DMS153 (cell line): Measurements from ENCODE around the gene HDDC2.

ENCODE experiments used
- DNase-seq: peaks from one replicate; lab custom pipeline; 2025; lab: John Stamatoyannopoulos, UW

The HDDC2 gene, protein sequence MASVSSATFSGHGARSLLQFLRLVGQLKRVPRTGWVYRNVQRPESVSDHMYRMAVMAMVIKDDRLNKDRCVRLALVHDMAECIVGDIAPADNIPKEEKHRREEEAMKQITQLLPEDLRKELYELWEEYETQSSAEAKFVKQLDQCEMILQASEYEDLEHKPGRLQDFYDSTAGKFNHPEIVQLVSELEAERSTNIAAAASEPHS

DNA sequence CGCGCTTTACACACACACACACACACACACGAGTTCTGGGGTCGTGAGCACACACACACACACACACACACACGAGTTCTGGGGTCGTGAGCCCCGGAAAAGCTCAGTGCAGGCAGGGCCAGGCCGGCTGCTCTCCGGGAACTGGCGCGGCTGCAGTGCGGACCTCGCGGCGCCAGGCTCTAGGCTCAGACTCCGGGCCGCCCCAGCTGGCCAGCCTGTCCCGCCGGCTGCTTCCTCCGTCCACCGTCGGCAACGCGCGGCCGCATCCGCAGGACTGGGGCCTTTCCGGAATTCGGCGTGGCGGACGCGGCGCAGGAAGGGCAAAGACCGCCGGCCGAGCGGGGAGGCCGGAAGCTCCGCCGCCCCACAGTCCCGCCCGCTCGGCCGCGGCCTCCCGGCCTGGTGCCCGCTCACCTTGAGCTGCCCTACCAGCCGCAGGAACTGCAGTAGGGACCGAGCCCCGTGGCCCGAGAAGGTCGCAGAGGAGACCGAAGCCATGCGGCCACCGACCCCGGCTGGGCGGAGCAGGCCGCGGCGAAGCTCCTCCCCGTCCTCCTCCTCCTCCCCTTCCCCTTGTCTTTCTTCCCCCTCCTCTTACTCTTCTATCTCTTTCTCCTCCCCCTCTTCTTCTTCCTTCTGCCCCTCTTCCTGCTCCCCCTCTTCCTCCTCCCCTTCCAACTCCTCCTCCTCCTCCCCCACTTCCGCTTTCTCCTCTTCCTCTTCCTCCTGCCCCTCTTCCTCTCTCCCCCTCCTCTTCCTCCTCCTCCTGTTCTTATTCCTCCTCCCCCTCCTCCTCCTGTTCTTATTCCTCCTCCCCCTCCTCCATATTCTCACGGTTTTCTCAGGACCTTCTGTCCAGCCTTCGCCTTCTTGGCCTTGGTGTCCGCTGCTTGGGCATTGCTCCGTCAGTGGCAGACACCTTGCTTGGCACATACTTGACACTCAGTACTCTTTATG, at the start of gene HDDC2:
TSS of gene HDDC2 (minus strand) at position 533 of the 957 bp plus-strand sequence. CDS start at position 498, 35 bp downstream.
- DNase-seq = peak; percentile 24

DNA sequence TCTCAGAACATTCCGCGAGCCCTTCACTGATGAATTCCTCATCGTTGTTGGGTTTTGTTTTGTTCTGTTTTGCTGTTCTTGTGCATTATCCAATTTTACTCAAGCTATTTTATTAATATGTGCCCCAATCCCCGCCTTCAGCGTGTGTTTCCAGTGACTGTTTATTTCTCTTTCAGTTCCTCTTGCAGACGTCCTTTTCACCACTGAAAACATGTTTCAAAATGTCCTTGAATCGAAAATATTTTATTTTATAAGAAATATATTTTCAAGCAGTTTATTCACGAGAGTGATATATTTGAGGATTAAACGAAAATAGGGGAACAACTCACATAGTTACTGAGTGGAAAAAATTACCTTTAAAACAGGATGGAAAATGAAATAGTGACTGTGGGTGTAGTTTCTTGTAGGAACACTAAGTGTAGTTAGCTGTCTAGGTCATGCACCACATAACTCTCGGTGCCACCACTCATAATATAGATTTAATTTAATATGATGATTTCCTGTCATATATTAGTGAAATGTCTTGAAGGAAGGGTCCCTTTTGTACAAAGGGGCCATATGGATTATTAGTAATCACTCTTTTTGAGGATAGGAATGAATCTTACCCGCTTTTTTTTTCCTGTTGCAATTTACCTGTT, 45.3 kb upstream of the HDDC2 start:
- DNase-seq = no peak

DNA sequence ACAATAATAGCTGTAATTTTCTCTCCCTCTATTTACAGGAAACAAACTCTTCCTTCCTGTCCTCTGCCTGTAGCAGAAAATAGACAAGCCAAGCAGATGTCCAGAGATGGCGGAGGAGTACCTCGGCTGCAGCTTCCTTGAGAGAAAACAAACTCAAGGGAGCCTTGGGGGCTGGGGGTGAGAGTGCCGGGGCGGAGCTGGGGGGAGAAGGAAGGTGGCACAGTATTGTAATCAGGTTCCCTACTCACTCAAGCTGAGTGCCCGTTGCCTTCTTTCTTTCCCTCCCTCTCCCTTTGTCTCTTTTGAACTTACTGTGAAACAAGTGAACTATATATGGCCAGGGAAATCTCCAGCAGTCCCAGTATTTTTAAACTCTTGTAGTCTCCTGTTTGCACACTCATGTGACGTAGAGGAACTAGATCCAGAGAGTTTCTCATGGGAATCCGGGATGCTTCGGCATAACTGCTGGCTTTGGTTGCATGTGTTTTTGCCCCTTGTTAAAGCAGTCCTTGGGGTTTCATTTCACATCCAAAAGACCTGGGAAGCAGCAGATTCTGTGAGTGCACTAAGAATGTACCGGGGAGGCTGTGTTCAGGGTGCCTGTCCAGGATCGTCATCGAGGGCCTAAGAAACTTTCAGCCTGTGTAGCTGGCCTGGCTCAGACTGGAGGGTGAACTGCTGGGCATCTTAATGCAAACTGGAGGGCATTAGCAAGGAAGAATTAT, 44.6 kb upstream of the HDDC2 start:
- DNase-seq = no peak

DNA sequence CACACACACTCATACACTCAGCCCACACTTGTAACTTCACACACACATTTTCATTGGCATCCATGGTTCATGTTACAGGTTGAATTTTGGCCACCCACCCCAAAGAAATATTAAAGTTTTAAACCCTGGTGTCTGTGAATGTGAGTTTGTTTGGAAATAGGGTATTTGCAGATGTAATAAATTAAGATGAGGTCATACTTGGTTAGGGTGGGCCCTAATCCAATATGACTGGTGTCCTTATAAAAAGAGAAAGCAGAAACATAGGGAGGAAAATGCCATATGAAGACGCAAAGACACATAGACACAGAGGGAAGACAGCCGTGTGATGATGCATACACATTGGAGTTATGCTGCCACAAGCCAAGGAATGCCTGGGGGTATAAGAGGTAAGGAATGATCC, 39.7 kb upstream of the HDDC2 start:
- DNase-seq = no peak

DNA sequence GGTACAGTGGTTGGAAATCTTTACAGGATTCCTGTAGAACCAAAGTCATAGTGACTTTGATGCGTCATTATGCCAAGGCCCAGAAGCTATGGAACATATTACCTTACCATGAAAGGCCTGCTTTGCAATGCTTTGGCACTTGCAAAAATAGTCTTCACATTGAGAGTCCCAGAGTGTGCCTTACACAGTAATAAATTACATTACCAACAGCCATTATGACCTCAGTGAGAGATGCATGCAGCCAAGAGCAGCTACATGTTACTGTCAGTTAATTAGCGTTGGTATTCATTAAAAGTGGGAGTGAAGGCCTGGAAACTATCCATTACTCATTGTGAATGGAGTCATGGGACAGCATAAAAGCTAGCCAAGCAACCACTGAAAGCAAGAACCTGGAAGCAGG, 39.2 kb upstream of the HDDC2 start:
- no peak for DNase-seq

DNA sequence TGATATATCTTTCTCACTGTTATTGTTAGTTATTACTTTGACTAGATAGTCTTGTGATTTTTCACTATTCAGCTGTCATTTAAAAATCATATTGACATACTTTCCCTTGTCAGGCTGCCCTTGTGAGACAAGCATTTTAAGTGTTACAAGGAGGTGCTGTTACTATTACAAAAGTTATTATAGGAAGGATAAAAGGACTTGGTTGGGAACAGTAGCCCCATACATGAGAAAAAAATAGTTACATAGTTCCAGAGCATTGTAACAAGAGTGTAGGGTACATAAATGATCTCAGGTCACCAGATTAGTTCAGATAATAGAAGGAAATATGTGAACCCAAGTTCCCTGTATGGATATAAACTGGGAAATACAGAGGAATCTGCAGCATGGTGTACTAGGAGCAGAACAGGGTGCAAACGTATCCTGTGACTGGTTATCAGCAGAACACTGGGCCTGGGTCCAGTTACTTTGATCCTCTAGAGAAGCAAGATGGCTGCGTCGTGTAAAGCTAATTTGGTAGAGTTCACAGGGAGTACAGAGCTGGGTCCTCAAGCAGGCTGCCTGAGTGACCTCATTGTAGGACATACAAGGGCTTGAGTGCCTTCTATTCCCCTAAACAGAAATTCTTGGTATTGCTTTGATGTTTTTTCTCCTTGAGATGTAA, 38.5 kb upstream of the HDDC2 start:
- DNase-seq = no peak

DNA sequence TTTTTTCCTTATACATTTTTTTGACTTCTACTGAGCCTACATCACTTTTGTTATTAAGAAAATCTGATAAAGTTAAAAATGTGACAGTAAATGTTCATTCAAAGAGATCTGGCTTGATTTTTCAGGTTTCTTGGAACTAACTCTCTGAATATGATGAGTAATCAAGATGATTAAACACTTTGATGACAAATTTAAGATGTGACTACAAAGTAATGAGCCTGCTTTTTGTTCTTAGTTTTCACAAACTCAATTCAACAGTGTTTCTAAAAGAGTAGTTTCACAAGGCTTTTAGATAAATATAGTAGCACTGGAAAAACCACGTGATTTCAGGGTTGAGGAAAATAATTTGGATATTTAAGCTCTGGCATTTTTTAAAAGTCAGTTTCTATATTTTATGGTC, 37.9 kb upstream of the HDDC2 start:
- DNase-seq = no peak

DNA sequence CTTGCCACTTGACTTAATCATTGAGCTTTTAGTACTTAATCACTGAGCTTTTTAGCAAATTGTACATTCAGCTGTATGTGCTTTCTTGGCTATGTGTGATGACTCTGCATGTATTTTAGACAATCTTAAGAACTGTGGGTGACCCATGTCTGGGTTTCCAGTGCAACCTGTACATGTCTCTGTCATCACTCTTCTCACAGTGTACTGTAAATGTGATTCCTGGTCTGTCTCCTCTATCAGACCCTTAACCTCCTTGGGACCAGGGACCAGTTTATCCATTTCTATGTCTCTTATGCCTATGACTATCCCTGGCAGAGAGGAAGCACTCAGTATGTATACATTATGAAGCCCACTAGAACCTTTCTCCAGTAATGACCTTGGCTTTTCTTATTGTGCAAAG, 36.6 kb upstream of the HDDC2 start:
- no peak for DNase-seq

DNA sequence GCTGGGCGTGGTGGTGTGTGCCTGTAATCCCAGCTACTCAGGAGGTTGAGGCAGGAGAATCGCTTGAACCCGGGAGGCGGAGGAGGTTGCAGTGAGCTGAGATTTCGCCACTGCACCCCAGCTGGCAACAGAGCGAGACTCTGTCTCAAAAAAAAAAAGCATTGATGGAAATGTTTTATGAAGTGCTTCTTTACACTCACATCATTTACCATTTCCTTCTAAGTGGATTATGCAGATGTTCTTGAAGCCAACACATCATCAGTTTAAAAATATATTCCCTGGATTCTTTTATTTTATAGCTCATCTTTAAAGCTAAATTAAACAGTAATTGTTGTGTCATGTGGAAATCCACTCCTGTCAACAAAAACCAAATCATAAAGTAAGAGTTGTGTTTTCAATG, 35.9 kb upstream of the HDDC2 start:
- no peak for DNase-seq

DNA sequence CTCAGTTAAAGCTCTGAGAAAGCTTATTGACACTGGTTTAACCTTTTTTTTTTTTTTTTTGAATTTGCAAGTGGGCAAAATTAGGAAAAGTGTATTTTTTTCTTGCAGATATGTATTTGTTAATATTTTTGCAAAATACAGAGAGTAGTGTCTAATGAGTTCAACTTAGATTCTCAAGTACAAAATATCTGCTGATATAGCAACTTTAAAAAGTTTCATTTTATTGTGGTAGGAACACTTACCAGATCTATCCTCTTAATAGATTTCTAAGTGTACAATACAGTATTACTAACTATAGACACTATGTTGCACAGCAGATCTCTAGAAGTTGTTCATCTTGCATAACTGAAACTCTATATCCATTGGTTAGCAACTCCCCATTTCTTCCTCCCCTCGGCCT, 30.9 kb upstream of the HDDC2 start:
- DNase-seq = no peak

DNA sequence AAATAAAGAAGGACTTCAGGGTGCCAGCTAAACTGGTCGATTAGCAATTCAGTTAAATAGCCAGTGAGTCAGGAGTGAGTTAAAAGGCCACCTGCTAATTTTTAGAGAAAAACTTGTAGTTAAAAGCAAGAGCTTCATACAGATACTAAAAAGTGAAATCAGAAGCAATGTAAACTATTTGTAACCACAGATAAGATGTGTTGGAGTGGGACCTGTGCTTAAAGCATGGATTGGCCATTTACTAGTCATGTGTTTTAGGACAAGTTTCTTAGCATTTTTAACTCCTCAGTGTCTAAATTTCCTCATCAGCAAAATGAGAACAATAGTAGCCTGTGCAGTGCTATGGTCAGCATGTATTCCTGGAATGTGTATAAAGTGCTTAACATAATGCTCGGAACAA, 23.8 kb upstream of the HDDC2 start:
- no peak for DNase-seq

DNA sequence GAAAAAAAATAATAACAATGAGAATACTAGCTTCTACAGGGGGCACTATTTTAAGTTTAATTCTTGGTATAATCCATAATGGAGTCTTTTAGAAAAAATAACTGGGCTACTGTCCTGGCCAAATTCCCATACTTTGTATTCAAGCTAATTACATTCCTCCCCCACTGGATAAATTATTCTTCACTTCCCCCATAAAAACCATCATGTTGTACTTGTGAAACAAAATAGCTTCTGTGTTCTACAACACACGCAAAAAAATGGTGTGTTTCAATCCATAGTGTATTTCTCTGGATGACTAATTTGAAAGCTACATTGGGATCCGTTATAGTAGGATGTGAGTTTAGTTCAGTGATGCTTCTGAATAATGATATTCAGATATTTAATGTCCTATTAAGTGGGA, 21.6 kb upstream of the HDDC2 start:
- no peak for DNase-seq

DNA sequence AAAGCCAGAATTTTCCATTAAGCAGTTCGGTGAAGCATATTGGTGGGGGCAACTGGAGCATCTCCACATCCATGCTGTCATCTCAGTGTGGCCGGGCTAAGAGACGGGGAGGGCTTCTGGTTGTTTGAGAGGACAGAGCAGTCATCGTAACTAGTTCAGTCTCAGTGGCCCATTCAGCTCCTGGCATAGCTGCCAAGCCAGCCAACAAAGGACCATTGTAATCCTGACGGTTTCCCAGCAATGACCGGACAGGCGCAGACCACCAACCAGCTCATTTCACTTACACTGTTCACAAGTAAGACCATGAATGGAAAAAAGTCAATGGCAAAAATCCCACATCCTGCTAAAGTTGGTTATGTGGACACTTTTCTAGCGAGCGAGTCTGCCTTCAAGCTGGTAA, 14.9 kb upstream of the HDDC2 start:
- no peak for DNase-seq

DNA sequence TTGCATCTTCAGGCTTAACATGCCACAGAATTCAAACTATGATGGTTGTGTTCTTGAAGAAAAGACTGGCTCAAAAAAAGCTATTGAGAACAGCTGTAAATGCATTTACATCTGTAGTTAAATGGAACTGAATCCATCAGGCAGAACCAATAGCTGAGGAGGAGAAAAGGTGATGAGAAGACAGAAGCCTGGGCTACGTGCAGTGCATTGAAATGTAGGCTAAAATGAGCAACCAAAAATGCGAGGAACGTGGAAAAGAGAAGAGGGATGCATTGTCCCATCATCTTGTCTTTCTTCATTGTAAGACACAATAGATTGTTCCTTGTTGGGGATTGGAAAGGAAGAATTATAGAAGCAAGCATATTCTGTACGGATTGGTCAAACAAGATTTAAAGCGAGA, 13.8 kb upstream of the HDDC2 start:
- no peak for DNase-seq

DNA sequence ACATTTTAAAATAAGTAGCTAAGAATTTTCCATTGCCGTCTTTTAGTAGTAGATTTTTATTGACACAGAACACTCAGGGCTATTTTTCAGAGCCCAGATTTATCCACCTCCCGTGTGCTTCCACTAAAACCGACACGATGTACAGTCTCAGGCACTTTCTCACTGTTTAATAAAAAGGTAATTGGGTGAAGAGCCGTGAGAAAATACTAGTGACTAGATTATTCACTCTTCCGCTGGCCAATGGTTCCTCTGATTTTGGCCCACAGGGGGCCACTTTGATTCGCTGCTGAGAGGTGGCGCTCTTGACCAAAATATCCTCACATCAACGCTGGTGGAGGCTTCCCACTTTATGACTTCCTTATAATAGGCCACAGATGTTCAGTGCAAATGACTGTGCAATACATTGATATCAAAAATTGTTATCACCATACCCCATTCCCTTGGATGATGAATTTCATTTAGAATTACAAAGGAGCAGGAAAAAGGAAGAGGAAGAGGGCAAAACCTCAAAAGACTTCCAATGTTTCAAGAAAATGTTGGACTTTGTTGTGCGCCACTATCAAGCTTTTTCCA, 12.3 kb upstream of the HDDC2 start:
- DNase-seq = peak; percentile 51

DNA sequence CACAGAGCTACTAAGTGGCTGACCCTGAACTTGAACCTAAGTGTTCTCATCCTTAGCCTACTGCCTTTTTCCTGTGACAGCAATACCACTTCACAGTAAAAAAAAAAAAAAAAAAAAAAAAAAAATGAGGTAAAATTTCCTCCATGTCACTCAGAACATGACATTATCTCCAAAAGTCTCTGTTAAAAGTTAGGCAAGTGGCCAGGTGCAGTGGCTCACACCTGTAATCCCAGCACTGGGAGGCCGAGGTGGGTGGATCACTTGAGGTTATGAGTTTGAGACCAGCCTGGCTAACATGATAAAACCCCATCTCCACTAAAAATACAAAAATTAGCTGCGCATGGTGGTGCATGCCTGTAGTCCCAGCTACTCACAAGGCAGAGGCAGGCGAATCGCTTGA, 11.2 kb upstream of the HDDC2 start:
- no peak for DNase-seq

DNA sequence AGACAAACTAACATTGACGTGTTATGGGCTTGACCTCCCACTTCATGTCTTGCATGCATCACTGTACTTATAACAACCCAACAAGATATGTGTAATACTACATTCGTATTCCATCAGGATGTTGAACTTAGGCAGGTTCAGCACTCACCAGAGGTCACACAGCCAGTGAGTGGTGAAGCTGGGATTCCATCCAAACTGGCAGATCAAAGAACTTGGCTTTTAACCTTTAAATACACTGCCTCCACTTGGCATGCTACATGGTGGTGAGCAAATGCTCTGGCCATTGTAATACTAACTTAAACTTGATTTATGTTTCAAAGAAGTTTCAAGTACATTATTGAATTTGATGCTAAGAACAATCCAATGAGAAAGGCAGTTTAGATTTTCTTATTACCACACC, 10.7 kb upstream of the HDDC2 start:
- DNase-seq = no peak

DNA sequence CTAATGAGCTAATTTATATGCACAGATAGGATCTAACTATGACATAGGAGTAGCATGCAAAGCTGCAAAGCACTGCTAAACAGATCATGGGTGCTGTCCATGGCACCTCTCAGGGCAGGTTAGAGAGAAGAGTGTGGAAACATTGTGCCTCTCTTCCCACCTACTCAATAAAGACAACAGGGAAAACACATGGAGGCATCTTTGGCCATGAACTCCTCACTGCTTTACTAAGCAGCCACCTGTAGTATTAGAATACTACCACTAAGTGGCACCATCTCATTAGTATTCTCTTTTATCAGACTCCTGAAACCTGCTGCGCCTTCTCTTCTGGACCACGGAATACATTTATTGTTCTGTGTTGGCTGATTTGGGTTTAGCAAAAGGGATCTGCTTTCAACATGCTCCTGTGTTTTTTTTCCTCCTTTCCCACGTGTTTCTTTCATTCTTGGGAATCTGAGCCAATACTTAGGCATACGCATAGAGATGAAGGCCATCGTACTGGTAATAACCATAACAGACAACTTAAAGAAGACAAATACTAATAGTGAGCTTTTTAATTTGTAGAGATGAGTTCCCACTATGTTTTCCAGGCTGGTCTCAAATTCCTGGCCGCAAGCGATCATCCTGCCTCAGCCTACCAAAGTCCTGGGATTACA, 9.4 kb upstream of the HDDC2 start:
- peak; percentile 70 for DNase-seq

DNA sequence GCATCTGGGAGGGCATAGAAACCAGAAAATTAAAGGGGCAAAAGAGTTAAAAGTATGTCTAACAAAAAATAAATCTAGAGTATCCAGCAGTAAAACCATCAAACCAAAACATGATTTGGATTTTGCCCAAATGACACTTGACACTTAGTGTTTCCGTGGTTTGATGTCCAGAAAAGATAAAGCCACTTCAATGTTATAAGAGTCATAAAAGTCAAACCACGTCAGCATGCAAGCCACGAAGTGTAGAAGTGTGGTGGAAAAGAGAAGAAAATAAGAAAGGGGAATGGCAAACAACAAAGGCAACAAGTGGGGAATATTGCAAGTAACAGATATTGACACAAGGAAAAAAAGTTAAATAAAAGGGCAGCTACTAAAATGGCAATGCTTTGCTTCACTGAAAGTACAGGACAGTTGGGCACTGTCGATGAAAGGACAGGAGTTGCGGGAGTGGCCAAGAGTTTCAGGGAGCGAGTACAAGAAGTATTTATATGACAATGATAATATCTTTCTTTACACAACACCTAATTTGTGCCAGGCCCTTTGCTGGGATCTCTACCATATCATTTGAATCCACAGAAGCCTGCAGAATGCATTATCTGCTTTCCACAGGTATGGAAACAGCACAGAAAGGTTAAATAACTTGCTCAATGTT, 6.3 kb upstream of the HDDC2 start:
- no peak for DNase-seq

DNA sequence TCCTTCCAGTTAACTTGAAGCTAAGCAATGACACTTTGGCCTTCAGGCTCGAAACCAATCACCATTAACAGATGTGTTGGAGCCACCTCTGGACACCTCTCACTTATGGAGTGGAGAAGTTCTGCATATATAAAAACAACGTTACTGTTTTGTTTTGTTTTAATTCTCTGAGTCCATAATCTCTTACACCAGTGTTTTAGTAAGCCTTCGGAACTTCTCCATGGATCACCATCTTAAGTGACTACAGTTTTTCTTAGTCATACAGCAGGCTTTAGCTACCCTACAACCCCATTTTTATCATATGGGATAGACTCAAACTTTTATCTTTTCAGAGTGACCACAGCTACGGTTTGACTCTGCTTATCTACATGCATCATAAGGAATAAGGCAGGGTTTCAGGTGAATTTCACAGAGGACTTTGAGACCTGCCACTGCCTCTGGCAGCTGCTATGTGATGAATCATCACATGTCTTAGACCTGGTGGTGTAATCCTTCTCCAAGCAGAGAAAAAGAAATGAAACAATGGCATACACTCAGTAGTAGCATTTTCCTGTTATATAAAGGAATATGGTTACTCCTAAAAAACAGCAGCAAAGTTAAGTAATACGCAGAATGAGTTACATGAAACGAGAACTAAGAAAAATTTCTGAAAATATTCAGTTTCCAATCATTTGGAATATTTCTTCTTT, 5.5 kb upstream of the HDDC2 start:
- no peak for DNase-seq
